B cell (primary cell): Measurements from ENCODE around the gene CAMP. TPM values are rescaled to one million over a fixed set of nuclear protein-coding genes. Genes with fewer than 3 reads are reported as not detected.

Experiments used
- ATAC-seq: fragments of 200-7000 bp; cut with Tn5 transposase; one replicate; pipeline ENCODE4 v1.10.0; 2021; ENCODE audit warnings: low read depth, mild to moderate bottlenecking, moderate number of reproducible peaks, moderate library complexity
- CTCF ChIA-PET: fragments of 350-600 bp; sonication (Branson Sonifier 250); formaldehyde crosslinking; loops from one replicate; lab custom pipeline; 2021; ENCODE audit warnings: antibody characterized with exemption, inconsistent platforms; lab: Charles Lee
- POLR2A ChIA-PET: fragments of 350-600 bp; sonication (Branson Sonifier 250); formaldehyde crosslinking; loops from one replicate; lab custom pipeline; 2021; ENCODE audit warnings: antibody characterized with exemption; lab: Charles Lee
- DNase-seq: peaks from one replicate; pipeline ENCODE4 v3.0.0; 2013
- H2AFZ ChIP-seq: 2 replicates; pipeline ENCODE4 v1.6.1; 2012; ENCODE audit warnings: mild to moderate bottlenecking, low read depth, low read length; ENCODE audit not compliant: insufficient read depth, poor library complexity, severe bottlenecking
- H3K27ac ChIP-seq, 2 donors: 1 replicate in 1 of 2; 2 replicates in 1 of 2; pipeline ENCODE4 v1.5.1; 2012 to 2013; ENCODE audit warnings: low read length in 2 of 2, mild to moderate bottlenecking in 2 of 2, moderate library complexity in 1 of 2
- H3K27me3 ChIP-seq, 4 experiments: fragments of 200-600 bp in 1 of 4; sonication (generic) in 1 of 4; replicated peaks in 1 of 4; 1 replicate in 2 of 4; 2 replicates in 2 of 4; pipeline versions ENCODE4 v1.6.1 to v1.7.0; 2013 to 2016; ENCODE audit warnings: low read length in 3 of 4, mild to moderate bottlenecking in 2 of 4, mixed read lengths in 1 of 4, moderate library complexity in 1 of 4; ENCODE audit not compliant: insufficient read depth in 4 of 4, control insufficient read depth in 3 of 4; ENCODE audit errors: control extremely low read depth in 1 of 4
- H3K36me3 ChIP-seq, 2 experiments: replicated peaks in 1 of 2; 1 replicate in 1 of 2; 2 replicates in 1 of 2; pipeline versions ENCODE4 v1.6.1 to v1.7.1; 2013; ENCODE audit warnings: low read length in 1 of 2; ENCODE audit not compliant: insufficient read depth in 2 of 2, control insufficient read depth in 1 of 2; ENCODE audit errors: control extremely low read depth in 1 of 2, extremely low read depth in 1 of 2
- H3K4me1 ChIP-seq, 2 donors: fragments of 200-600 bp in 1 of 2; sonication (generic) in 1 of 2; 1 replicate in 1 of 2; 2 replicates in 1 of 2; pipeline versions ENCODE4 v1.5.1 to v1.6.1; 2013 to 2017; ENCODE audit warnings: low read length in 2 of 2; ENCODE audit not compliant: control insufficient read depth in 2 of 2, insufficient read depth in 2 of 2
- H3K4me2 ChIP-seq: replicated peaks from 2 replicates; pipeline ENCODE3; 2012; ENCODE audit warnings: mild to moderate bottlenecking, low read depth, low read length; ENCODE audit not compliant: poor library complexity, severe bottlenecking
- H3K4me3 ChIP-seq, 5 experiments: fragments of 200-600 bp in 1 of 5; sonication (generic) in 1 of 5; 1 replicate in 3 of 5; 2 replicates in 2 of 5; pipeline versions ENCODE4 v1.5.1 to v1.7.0; 2011 to 2016; ENCODE audit warnings: low read length in 4 of 5, mild to moderate bottlenecking in 4 of 5, low read depth in 2 of 5, control low read depth in 1 of 5, moderate library complexity in 1 of 5; ENCODE audit not compliant: insufficient read depth in 1 of 5; ENCODE audit errors: control extremely low read depth in 1 of 5, extremely low read depth in 1 of 5
- H3K79me2 ChIP-seq: fragments of 200-600 bp; sonication (generic); one replicate; pipeline ENCODE4 v1.6.0; 2016; ENCODE audit warnings: low read length; ENCODE audit not compliant: control insufficient read depth, insufficient read depth
- H3K9ac ChIP-seq: fragments of 200-600 bp; sonication (generic); 2 replicates; pipeline ENCODE4 v1.6.1; 2017; ENCODE audit warnings: mild to moderate bottlenecking, low read length, moderate library complexity
- H3K9me3 ChIP-seq, 3 donors: one replicate each; pipeline versions ENCODE4 v1.6.1 to v1.7.1; 2013; ENCODE audit warnings: low read length in 2 of 3; ENCODE audit not compliant: control insufficient read depth in 2 of 3, insufficient read depth in 1 of 3; ENCODE audit errors: control extremely low read depth in 1 of 3
- H4K20me1 ChIP-seq: 2 replicates; pipeline ENCODE4 v1.6.0; 2012; ENCODE audit warnings: mild to moderate bottlenecking, low read length; ENCODE audit not compliant: insufficient read depth, control insufficient read depth, poor library complexity, severe bottlenecking
- H3K27ac Mint-ChIP-seq: one replicate; pipeline ENCODE4 v1.8.0; 2021; ENCODE audit warnings: mixed read lengths
- H3K27me3 Mint-ChIP-seq: one replicate; pipeline ENCODE4 v1.8.0; 2021; ENCODE audit warnings: mixed read lengths
- H3K4me1 Mint-ChIP-seq: one replicate; pipeline ENCODE4 v1.8.0; 2021; ENCODE audit warnings: mixed read lengths
- H3K4me3 Mint-ChIP-seq: one replicate; pipeline ENCODE4 v1.8.0; 2021; ENCODE audit warnings: mixed read lengths
- H3K9me3 Mint-ChIP-seq: one replicate; pipeline ENCODE4 v1.8.0; 2022; ENCODE audit warnings: mixed read lengths; ENCODE audit not compliant: insufficient read depth
- CTCF ChIP-seq: fragments of 200-600 bp; IDR thresholded peaks from one replicate; pipeline ENCODE4 v1.8.0; 2022; ENCODE audit warnings: antibody characterized with exemption, mild to moderate bottlenecking
- EZH2 ChIP-seq: IDR thresholded peaks from 2 replicates; pipeline ENCODE4 v1.6.1; 2012; ENCODE audit warnings: borderline replicate concordance, low read depth, mild to moderate bottlenecking, moderate library complexity, low read length; ENCODE audit not compliant: insufficient read depth, poor library complexity, severe bottlenecking
- WGBS: methylation state at CpG from one replicate; pipeline ENCODE4 v1.1.5; 2013; ENCODE audit warnings: missing lambda C conversion rate; ENCODE audit not compliant: insufficient coverage; 5-methylcytosine and 5-hydroxymethylcytosine counted together
- intact Hi-C: fragments of 100-400 bp; cut with micrococcal nuclease; formaldehyde crosslinking; loops from one replicate; pipeline ENCODE4 v1.10.0; 2022
- polyA plus RNA-seq: library from polyadenylated mRNA; depleted of rRNA; stranded (reverse); fragments of >200 nt; gene quantifications from 2 replicates; pipeline ENCODE4 v1.2.3, GENCODE V29; 2012
- total RNA-seq, 2 donors: library from RNA; stranded (reverse); fragments of 120-200 nt in 1 of 2; gene quantifications; 1 replicate in 1 of 2; 2 replicates in 1 of 2; pipeline versions ENCODE4 v1.2.3 to v1.2.4, GENCODE V29; 2013 to 2022

The CAMP gene
- total and polyA plus RNA-seq, 2 donors (not counting 1 experiment from before 2014, with no cell fraction given): 0.30 TPM; not detected in 1

GRCh38 chr3:48271763-48272498, 48.6 kb downstream of the CAMP start:
- H3K27ac Mint-ChIP-seq: no peak overlapping the region
- 94% methylated on average over 34 of the region's 38 CpGs for WGBS
- H3K4me3 ChIP-seq: no peak overlapping the region
- H3K27me3 Mint-ChIP-seq: no peaks in the 10 kb centered on the region
- H2AFZ ChIP-seq: no peak overlapping the region
- H3K27me3 ChIP-seq: no peaks in the 10 kb centered on the region
- H3K79me2 ChIP-seq: no peaks in the 10 kb centered on the region
- no peak overlapping the region for H3K9ac ChIP-seq
- H4K20me1 ChIP-seq: no peaks in the 10 kb centered on the region
- POLR2A ChIA-PET: no interaction called here
- peaks cover 2% of the 10 kb centered on the region for H3K4me1 Mint-ChIP-seq
- ATAC-seq (no peak), DNase-seq (no peak)
- TF ChIP-seq CTCF (no peak), EZH2 (no peak)
- no peak overlapping the region for H3K4me2 ChIP-seq
- no peak overlapping the region for H3K27ac ChIP-seq
- H3K4me3 Mint-ChIP-seq: no peak overlapping the region
- CTCF ChIA-PET: interaction anchor here (0.9 to 9.3 kb wide), 9 partner anchors 12 to 238 kb away, joined by 3 to 148 read pairs (median 6); no protein-coding TSS in a partner anchor
- H3K9me3 Mint-ChIP-seq: no peaks in the 10 kb centered on the region
- no peaks in the 10 kb centered on the region for H3K4me1 ChIP-seq
- H3K9me3 ChIP-seq: peaks cover 0 to 3% (median 0%) of the 10 kb centered on the region in 3 donors
- intact Hi-C loops: no loop called here
- peaks cover 4 to 16% of the 10 kb centered on the region in 2 experiments for H3K36me3 ChIP-seq

DNA sequence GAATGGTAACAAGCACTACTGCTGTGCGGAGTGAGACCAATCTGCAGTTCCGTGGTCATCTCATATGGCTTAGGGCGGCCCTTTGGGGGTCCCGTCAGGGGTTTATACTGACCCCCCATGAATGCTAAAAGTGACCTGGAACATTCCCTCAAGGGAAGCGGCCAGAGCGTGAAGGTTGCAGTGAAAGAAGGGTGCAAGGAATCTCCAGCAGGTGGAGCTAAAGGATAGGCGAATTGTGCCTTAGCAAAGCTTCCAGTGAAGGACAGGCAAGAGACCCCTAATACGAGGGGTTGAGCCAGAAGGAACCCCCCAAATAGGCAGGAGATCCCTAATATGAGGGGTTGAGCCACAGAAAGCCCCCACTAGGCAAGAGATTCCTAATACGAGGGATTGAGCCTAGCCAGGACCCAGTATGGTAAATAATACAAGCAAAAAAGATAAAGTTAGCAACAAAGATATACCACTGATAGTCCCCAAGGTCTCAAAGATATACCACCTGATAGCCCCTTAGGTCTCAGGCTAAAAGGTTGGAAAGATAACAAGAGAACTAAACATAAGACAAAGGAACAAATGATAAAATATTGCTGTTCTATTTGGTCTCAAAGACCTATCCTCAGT, 50.4 kb downstream of the CAMP start:
- Histone ChIP-seq H2AFZ (no peak overlapping the region), H3K9ac (no peak overlapping the region), H3K4me1 (no peaks in the 10 kb centered on the region), H3K36me3 (peaks cover 1 to 12% of the 10 kb centered on the region in 2 experiments), H3K27ac (no peak overlapping the region), H3K79me2 (no peaks in the 10 kb centered on the region), H3K4me2 (no peak overlapping the region), H4K20me1 (no peaks in the 10 kb centered on the region), H3K4me3 (no peak overlapping the region), H3K9me3 (peaks cover 0 to 3% (median 0%) of the 10 kb centered on the region in 3 donors), H3K27me3 (no peaks in the 10 kb centered on the region)
- ChIA-PET CTCF (interaction anchor here (0.7 to 9.3 kb wide), 10 partner anchors 80 to 275 kb away, joined by 3 to 148 read pairs (median 4); no protein-coding TSS in a partner anchor), POLR2A (no interaction called here)
- H3K4me3 Mint-ChIP-seq: no peak overlapping the region
- H3K27ac Mint-ChIP-seq: no peak overlapping the region
- no peaks in the 10 kb centered on the region for H3K27me3 Mint-ChIP-seq
- ATAC-seq (peak; percentile 63), DNase-seq (peak; percentile 78)
- H3K9me3 Mint-ChIP-seq: no peaks in the 10 kb centered on the region
- WGBS: 12% methylated on average over 6 of the region's 9 CpGs
- no peaks in the 10 kb centered on the region for H3K4me1 Mint-ChIP-seq
- TF ChIP-seq CTCF: peak; percentile 79
- TF ChIP-seq EZH2: no peak
- intact Hi-C loops: loop anchor here (1.0 kb wide), 2 partner anchors 128 to 163 kb away; no protein-coding TSS in a partner anchor
